Measurements from ENCODE around the gene FADD. TPM values are rescaled to one million over a fixed set of nuclear protein-coding genes. Genes with fewer than 3 reads are reported as not detected.
"Not testable (repeated sequence)": the region's sequence is repeated elsewhere in the genome, so short reads cannot be mapped to it uniquely, and the experiment has no call there.

Gene FADD
- total RNA-seq, 1 donor from 2014 or later, result 42.1 TPM

- intact Hi-C loops (cut with micrococcal nuclease), result loop anchor here (1.0 to 5.0 kb wide), 9 partner anchors 66 to 1362 kb away; partner anchors contain the start of genes CPT1A, CTTN, LTO1 and NADSYN1
These were observed 812 bp downstream of the FADD start for GRCh38 chr11:70203751-70204465.

- intact Hi-C loops (cut with micrococcal nuclease), result loop anchor here (1.0 to 5.0 kb wide), 6 partner anchors 66 to 1362 kb away; partner anchors contain the start of genes CPT1A, CTTN, NADSYN1 and PPFIA1
These were observed 1.3 kb downstream of the FADD start for GRCh38 chr11:70204466-70204799.

- intact Hi-C loops (cut with micrococcal nuclease), result loop anchor here (2.0 kb wide), 3 partner anchors 160 to 1248 kb away; partner anchors contain the start of genes CTTN and NADSYN1
These were observed 2.1 kb downstream of the FADD start for GRCh38 chr11:70205049-70205725.

GRCh38 chr11:70205766-70206165, 2.7 kb downstream of the FADD start:
- intact Hi-C loops (cut with micrococcal nuclease), result loop anchor here (2.0 kb wide), 3 partner anchors 159 to 1247 kb away; partner anchors contain the start of genes CTTN and NADSYN1

- intact Hi-C loops (cut with micrococcal nuclease), result no loop called here
These were observed 3.3 kb downstream of the FADD start for GRCh38 chr11:70206226-70206981.

GRCh38 chr11:70206982-70207376, 3.9 kb downstream of the FADD start:
- intact Hi-C loops (cut with micrococcal nuclease), result no loop called here

- intact Hi-C loops (cut with micrococcal nuclease), result no loop called here
These were observed 4.5 kb downstream of the FADD start for GRCh38 chr11:70207531-70208131.

GRCh38 chr11:70209391-70209912, 6.4 kb downstream of the FADD start:
- intact Hi-C loops (cut with micrococcal nuclease), result no loop called here

GRCh38 chr11:70210051-70210501, 7.0 kb downstream of the FADD start:
- intact Hi-C loops (cut with micrococcal nuclease), result no loop called here

GRCh38 chr11:70210530-70210929, 7.4 kb downstream of the FADD start:
- intact Hi-C loops (cut with micrococcal nuclease), result no loop called here

- intact Hi-C loops (cut with micrococcal nuclease), result no loop called here
These were observed 9.2 kb downstream of the FADD start for GRCh38 chr11:70212227-70212811.

GRCh38 chr11:70217388-70217787, 14.3 kb downstream of the FADD start:
- intact Hi-C loops (cut with micrococcal nuclease), result not testable (repeated sequence)

- intact Hi-C loops (cut with micrococcal nuclease), result not testable (repeated sequence)
These were observed 15.0 kb downstream of the FADD start for GRCh38 chr11:70218076-70218475.

- intact Hi-C loops (cut with micrococcal nuclease), result no loop called here
These were observed 17.0 kb downstream of the FADD start for GRCh38 chr11:70220136-70220535.

GRCh38 chr11:70220920-70221319, 17.8 kb downstream of the FADD start:
- intact Hi-C loops (cut with micrococcal nuclease), result no loop called here

- intact Hi-C loops (cut with micrococcal nuclease), result no loop called here
These were observed 22.6 kb downstream of the FADD start for GRCh38 chr11:70225681-70226177.

- intact Hi-C loops (cut with micrococcal nuclease), result no loop called here
These were observed 23.1 kb downstream of the FADD start for GRCh38 chr11:70226183-70226582.

GRCh38 chr11:70226967-70227366, 23.9 kb downstream of the FADD start:
- intact Hi-C loops (cut with micrococcal nuclease), result no loop called here

GRCh38 chr11:70229737-70230136, 26.6 kb downstream of the FADD start:
- intact Hi-C loops (cut with micrococcal nuclease), result no loop called here

- intact Hi-C loops (cut with micrococcal nuclease), result no loop called here
These were observed 27.2 kb downstream of the FADD start for GRCh38 chr11:70230151-70230839.

Measured in T-helper 1 cell treated with Interleukin-12 subunit alpha and Interleukin-12 subunit beta and Interleukin-4 antibody, amounts not matched to agents 30 ng/mL and 1 ng/mL, for 36 hours (primary cell).